Natural killer cell (primary cell): ENCODE results near the gene MOSPD3. TPM values are rescaled to one million over a fixed set of nuclear protein-coding genes. Genes with fewer than 3 reads are reported as not detected.
A peak's percentile ranks its signal among the peaks of the same experiment; 100 is the strongest.

Experiments used
- ATAC-seq, 3 donors: fragments of 150-1000 bp in 2 of 3; fragments of 200-7000 bp in 1 of 3; cut with Tn5 transposase; 1 replicate in 1 of 3; 2 replicates in 2 of 3; pipeline ENCODE4 v1.10.0; 2021; ENCODE audit warnings: mild to moderate bottlenecking in 2 of 3, moderate library complexity in 2 of 3
- DNase-seq, 2 donors: peaks; one replicate each; pipeline versions ENCODE4 v3.0.0 to v3.0.0-alpha.2; 2013 to 2021; ENCODE audit warnings: mixed read lengths in 1 of 2
- H3K27ac ChIP-seq: one replicate; pipeline ENCODE4 v1.5.1; 2013; ENCODE audit warnings: mild to moderate bottlenecking, low read length
- H3K27me3 ChIP-seq: one replicate; pipeline ENCODE4 v1.6.1; 2013; ENCODE audit warnings: low read length; ENCODE audit not compliant: control insufficient read depth, insufficient read depth
- H3K36me3 ChIP-seq: one replicate; pipeline ENCODE4 v1.6.1; 2013; ENCODE audit warnings: low read length; ENCODE audit not compliant: control insufficient read depth, insufficient read depth
- H3K4me1 ChIP-seq: one replicate; pipeline ENCODE4 v1.6.1; 2013; ENCODE audit warnings: low read length; ENCODE audit not compliant: control insufficient read depth, insufficient read depth
- H3K4me3 ChIP-seq: one replicate; pipeline ENCODE4 v1.5.1; 2013; ENCODE audit warnings: low read length
- H3K9me3 ChIP-seq: one replicate; pipeline ENCODE4 v1.6.1; 2013; ENCODE audit warnings: low read length; ENCODE audit not compliant: control insufficient read depth, insufficient read depth
- H3K27ac Mint-ChIP-seq, 2 donors: one replicate each; pipeline ENCODE4 v1.8.0; 2022; ENCODE audit warnings: mild to moderate bottlenecking in 2 of 2, mixed read lengths in 2 of 2, moderate library complexity in 1 of 2
- H3K27me3 Mint-ChIP-seq, 2 donors: one replicate each; pipeline ENCODE4 v1.8.0; 2022; ENCODE audit warnings: low read depth in 2 of 2, mixed read lengths in 2 of 2
- H3K36me3 Mint-ChIP-seq: one replicate; pipeline ENCODE4 v1.8.0; 2022; ENCODE audit warnings: mixed read lengths
- H3K4me1 Mint-ChIP-seq, 2 donors: one replicate each; pipeline ENCODE4 v1.8.0; 2022; ENCODE audit warnings: mixed read lengths in 2 of 2
- H3K4me3 Mint-ChIP-seq: one replicate; pipeline ENCODE4 v1.8.0; 2022; ENCODE audit warnings: mild to moderate bottlenecking, moderate library complexity, mixed read lengths
- H3K9me3 Mint-ChIP-seq, 2 donors: one replicate each; pipeline ENCODE4 v1.8.0; 2022; ENCODE audit warnings: mixed read lengths in 2 of 2
- CTCF ChIP-seq: fragments of 200-600 bp; IDR thresholded peaks from one replicate; pipeline ENCODE4 v1.8.0; 2022; ENCODE audit warnings: antibody characterized with exemption
- WGBS: methylation state at CpG from one replicate; pipeline ENCODE4 v1.1.7; 2013; ENCODE audit warnings: missing lambda C conversion rate; ENCODE audit not compliant: insufficient coverage; 5-methylcytosine and 5-hydroxymethylcytosine counted together
- intact Hi-C: fragments of 100-400 bp; cut with micrococcal nuclease; formaldehyde crosslinking; loops from one replicate; pipeline ENCODE4 v1.14.2; 2022
- total RNA-seq, 4 donors: library from RNA; stranded (reverse); fragments of 120-200 nt in 1 of 4; gene quantifications; one replicate each; pipeline versions ENCODE4 v1.2.3 to v1.2.4, GENCODE V29; 2013 to 2022

MOSPD3 gene
- total RNA-seq, 3 donors from 2014 or later (not counting 1 experiment from before 2014, with no cell fraction given): 14.5 to 15.9 (median 15.5) TPM

GRCh38 chr7:100575206-100575631, 37.1 kb upstream of the MOSPD3 start:
- no peak for TF ChIP-seq CTCF
- intact Hi-C loops: no loop called here
- Mint-ChIP-seq H3K27ac (peak overlapping the region in 1 of 2 donors; percentile 14), H3K9me3 (no peaks in the 10 kb centered on the region), H3K27me3 (no peaks in the 10 kb centered on the region), H3K4me1 (peaks cover 0 to 20% of the 10 kb centered on the region in 2 donors), H3K36me3 (no peaks in the 10 kb centered on the region), H3K4me3 (no peak overlapping the region)
- ATAC-seq (no peak), DNase-seq (no peak)
- peaks cover 11% of the 10 kb centered on the region for H3K4me1 ChIP-seq
- 97% methylated on average over 14 of the region's 14 CpGs for WGBS
- H3K27ac ChIP-seq: no peak overlapping the region
- no peaks in the 10 kb centered on the region for H3K9me3 ChIP-seq
- H3K4me3 ChIP-seq: no peak overlapping the region
- H3K36me3 ChIP-seq: peaks cover 65% of the 10 kb centered on the region
- no peaks in the 10 kb centered on the region for H3K27me3 ChIP-seq

- Histone ChIP-seq H3K27ac (no peak overlapping the region), H3K9me3 (no peaks in the 10 kb centered on the region), H3K27me3 (no peaks in the 10 kb centered on the region), H3K36me3 (peaks cover 71% of the 10 kb centered on the region), H3K4me1 (peaks cover 6% of the 10 kb centered on the region), H3K4me3 (no peak overlapping the region)
- ATAC-seq (no peak), DNase-seq (no peak)
- no peaks in the 10 kb centered on the region for H3K27me3 Mint-ChIP-seq
- H3K27ac Mint-ChIP-seq: no peak overlapping the region
- no peak overlapping the region for H3K4me3 Mint-ChIP-seq
- H3K9me3 Mint-ChIP-seq: no peaks in the 10 kb centered on the region
- intact Hi-C loops: no loop called here
- peaks cover 0 to 16% of the 10 kb centered on the region in 2 donors for H3K4me1 Mint-ChIP-seq
- 93% methylated on average over 16 of the region's 17 CpGs for WGBS
- no peak for TF ChIP-seq CTCF
- H3K36me3 Mint-ChIP-seq: no peaks in the 10 kb centered on the region
Observed at GRCh38 chr7:100575746-100576383, 36.5 kb upstream of the MOSPD3 start.

- 95% methylated on average over 13 of the region's 13 CpGs for WGBS
- no peak overlapping the region for H3K4me3 ChIP-seq
- H3K27me3 ChIP-seq: no peaks in the 10 kb centered on the region
- H3K36me3 Mint-ChIP-seq: no peaks in the 10 kb centered on the region
- TF ChIP-seq CTCF: no peak
- H3K4me3 Mint-ChIP-seq: no peak overlapping the region
- no peak overlapping the region for H3K27ac Mint-ChIP-seq
- no peaks in the 10 kb centered on the region for H3K9me3 ChIP-seq
- H3K4me1 Mint-ChIP-seq: peaks cover 0 to 16% of the 10 kb centered on the region in 2 donors
- no peaks in the 10 kb centered on the region for H3K27me3 Mint-ChIP-seq
- intact Hi-C loops: no loop called here
- no peak for ATAC-seq
- H3K4me1 ChIP-seq: peaks cover 3% of the 10 kb centered on the region
- peaks cover 77% of the 10 kb centered on the region for H3K36me3 ChIP-seq
- no peaks in the 10 kb centered on the region for H3K9me3 Mint-ChIP-seq
- no peak overlapping the region for H3K27ac ChIP-seq
- DNase-seq: no peak
Observed at GRCh38 chr7:100576384-100576993, 35.9 kb upstream of the MOSPD3 start.
